ENCODE measurements around the gene NTSR1. TPM values are rescaled to one million over a fixed set of nuclear protein-coding genes. Genes with fewer than 3 reads are reported as not detected.
A peak's percentile ranks its signal among the peaks of the same experiment; 100 is the strongest.

NTSR1 gene
- total RNA-seq, 1 experiment from 2014 or later = 7.8 TPM

DNA sequence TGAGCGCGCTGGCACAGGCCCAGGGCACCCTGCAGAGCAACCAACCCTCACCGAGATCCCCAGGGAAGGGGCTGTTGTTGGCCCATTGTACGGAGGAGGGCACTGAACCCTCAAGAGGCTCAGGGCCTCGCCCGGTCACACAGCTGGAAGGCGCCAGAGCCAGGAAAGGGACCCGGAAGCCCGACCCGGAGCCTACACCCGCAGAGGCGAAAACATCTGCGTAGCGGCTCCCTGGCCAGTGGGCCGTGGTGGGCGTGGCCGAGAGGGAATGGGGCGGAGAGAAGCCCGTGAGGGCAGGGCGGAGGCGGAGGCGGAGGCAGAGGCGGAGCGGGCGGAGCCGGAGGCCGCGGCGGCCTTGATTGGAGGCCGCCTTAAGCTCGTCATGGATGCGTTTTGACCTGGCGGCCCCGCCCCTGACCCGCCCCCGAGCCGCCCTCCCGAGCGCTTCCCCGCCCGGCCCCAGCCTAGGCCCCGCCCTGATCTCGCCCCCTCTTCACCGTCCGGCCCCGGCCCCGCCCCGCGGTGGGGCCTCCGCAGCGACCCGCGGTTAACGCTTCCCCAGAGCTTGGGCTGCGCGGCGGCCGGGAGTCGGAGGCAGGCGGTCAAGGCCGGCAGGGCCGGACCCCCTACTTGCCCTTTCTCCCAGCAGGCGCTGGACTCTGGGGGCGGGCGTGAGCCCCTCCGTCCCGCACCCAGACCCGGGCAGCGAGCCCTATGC is 85.5 kb downstream of the NTSR1 start:
- peak overlapping the region; percentile 77 for H3K9ac ChIP-seq (ENCODE audit: low read length)
- ATAC-seq = peak; percentile 76
- POLR2A ChIA-PET (ENCODE audit: unreplicated experiment) = interaction anchor here (0.5 to 1.5 kb wide), 11 partner anchors 12 to 847 kb away, joined by 3 to 10 read pairs (median 5); no protein-coding TSS in a partner anchor

DNA sequence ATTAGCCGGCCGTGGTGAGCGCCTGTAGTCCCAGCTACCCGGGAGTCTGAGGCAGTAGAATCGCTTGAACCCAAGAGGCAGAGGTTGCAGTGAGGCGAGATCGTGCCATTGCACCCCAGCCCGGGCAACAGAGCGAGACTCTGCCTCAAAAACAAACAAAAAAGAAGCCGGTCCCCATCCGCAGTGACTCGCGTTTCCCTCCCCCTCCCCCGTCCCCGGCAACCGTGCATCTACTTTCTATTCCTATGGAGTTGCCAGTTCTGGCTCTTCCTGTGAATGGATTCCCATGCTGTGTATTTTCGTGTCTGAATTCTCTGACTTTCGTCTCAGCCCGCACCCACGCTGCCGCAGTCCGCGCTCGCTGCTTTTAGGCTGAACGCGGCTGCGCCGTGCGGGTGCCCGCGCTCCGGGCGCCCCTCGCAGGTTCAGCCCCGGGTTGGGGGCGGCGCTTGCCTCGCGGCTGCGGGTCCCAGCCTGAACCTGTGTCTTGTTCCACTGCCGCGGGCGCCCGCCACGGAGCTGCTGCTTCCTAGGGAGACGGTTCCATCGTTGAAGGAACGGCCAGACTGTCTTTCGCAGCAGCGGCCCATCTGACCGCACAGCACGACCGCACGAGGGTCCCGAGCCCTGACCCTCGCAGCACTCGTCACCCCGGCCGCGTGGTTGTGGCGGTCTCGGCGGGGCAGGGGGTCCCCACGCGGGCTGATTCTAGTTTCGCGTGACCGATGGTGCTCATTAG is 86.6 kb downstream of the NTSR1 start:
- Histone ChIP-seq H3K79me2 (ENCODE audit: low read length) (peaks cover 16% of the 10 kb centered on the region), H3K27me3 (ENCODE audit: low read length) (no peaks in the 10 kb centered on the region), H3K4me3 (ENCODE audit: low read length) (peak overlapping the region; percentile 72), H3K27ac (ENCODE audit: low read length) (peak overlapping the region; percentile 61), H2AFZ (ENCODE audit: low read length) (peak overlapping the region; percentile 81), H3F3A (ENCODE audit: low read length, unreplicated experiment) (no peaks in the 10 kb centered on the region), H3K9me3 (ENCODE audit: low read length) (no peaks in the 10 kb centered on the region), H3K36me3 (ENCODE audit: low read depth, low read length) (peaks cover 18% of the 10 kb centered on the region; the same call in 1 of the 2 replicates), H3K4me2 (ENCODE audit: low read length) (peak overlapping the region; percentile 96), H4K20me1 (ENCODE audit: low read length) (0 out of 2 replicates have a peak, but pooled peaks cover 8% of the 10 kb centered on the region), H3K4me1 (ENCODE audit: insufficient read depth, low read length) (peaks cover 39% of the 10 kb centered on the region), H3K9ac (ENCODE audit: low read length) (peak overlapping the region; percentile 77), H3K9me2 (replicated peaks; ENCODE audit: low read length) (no peaks in the 10 kb centered on the region)
- BruUV-seq (replicated peaks) = no TSS peak
- CTCF ChIA-PET = interaction anchor here (0.6 kb wide), 1 partner anchor 1070 kb away, joined by 4 read pairs; the partner anchor contains the start of gene TPD52L2
- no peak for TF ChIP-seq EZH2phosphoT487 (IDR thresholded peaks at IDR 0.05; ENCODE audit: borderline replicate concordance, low read length)
- TF ChIP-seq, protein P1, sequence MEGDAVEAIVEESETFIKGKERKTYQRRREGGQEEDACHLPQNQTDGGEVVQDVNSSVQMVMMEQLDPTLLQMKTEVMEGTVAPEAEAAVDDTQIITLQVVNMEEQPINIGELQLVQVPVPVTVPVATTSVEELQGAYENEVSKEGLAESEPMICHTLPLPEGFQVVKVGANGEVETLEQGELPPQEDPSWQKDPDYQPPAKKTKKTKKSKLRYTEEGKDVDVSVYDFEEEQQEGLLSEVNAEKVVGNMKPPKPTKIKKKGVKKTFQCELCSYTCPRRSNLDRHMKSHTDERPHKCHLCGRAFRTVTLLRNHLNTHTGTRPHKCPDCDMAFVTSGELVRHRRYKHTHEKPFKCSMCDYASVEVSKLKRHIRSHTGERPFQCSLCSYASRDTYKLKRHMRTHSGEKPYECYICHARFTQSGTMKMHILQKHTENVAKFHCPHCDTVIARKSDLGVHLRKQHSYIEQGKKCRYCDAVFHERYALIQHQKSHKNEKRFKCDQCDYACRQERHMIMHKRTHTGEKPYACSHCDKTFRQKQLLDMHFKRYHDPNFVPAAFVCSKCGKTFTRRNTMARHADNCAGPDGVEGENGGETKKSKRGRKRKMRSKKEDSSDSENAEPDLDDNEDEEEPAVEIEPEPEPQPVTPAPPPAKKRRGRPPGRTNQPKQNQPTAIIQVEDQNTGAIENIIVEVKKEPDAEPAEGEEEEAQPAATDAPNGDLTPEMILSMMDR (conservative IDR thresholded peaks at IDR 0.05; ENCODE audit: low read depth, low read length) = no peak
- TF ChIP-seq EZH2 (IDR thresholded peaks at IDR 0.05; ENCODE audit: low read length, unreplicated experiment) = no peak
- POLR2A ChIA-PET (ENCODE audit: unreplicated experiment) = interaction anchor here (0.5 to 1.5 kb wide), 2 partner anchors 91 to 143 kb away, joined by 10 to 11 read pairs; no protein-coding TSS in a partner anchor
- ATAC-seq (peak; percentile 3), DNase-seq (peak; percentile 57)
- intact Hi-C loops (cut with micrococcal nuclease) = loop anchor here (10.0 kb wide), 2 partner anchors 170 to 410 kb away; partner anchors contain the start of gene RPS21

More for the DNA sequence above, 85.5 kb downstream of the NTSR1 start:
- Histone ChIP-seq H3K79me2 (ENCODE audit: low read length) (peaks cover 16% of the 10 kb centered on the region), H3K27me3 (ENCODE audit: low read length) (no peaks in the 10 kb centered on the region), H3F3A (ENCODE audit: low read length, unreplicated experiment) (no peaks in the 10 kb centered on the region), H3K9me2 (replicated peaks; ENCODE audit: low read length) (no peaks in the 10 kb centered on the region), H4K20me1 (ENCODE audit: low read length) (0 out of 2 replicates have a peak, but pooled peaks cover 8% of the 10 kb centered on the region), H3K9me3 (ENCODE audit: low read length) (no peaks in the 10 kb centered on the region), H3K4me2 (ENCODE audit: low read length) (peak overlapping the region; percentile 96), H3K27ac (ENCODE audit: low read length) (peak overlapping the region; percentile 61), H3K36me3 (ENCODE audit: low read depth, low read length) (peaks cover 9% of the 10 kb centered on the region; the same call in 1 of the 2 replicates), H2AFZ (ENCODE audit: low read length) (peak overlapping the region; percentile 81), H3K4me1 (ENCODE audit: insufficient read depth, low read length) (peaks cover 39% of the 10 kb centered on the region), H3K4me3 (ENCODE audit: low read length) (peak overlapping the region; percentile 72)
- CTCF ChIA-PET = interaction anchor here (0.6 to 1.0 kb wide), 10 partner anchors 29 to 1071 kb away, joined by 3 to 7 read pairs (median 4); partner anchors contain the start of genes SLCO4A1 and TPD52L2
- TF ChIP-seq EZH2 (IDR thresholded peaks at IDR 0.05; ENCODE audit: low read length, unreplicated experiment) = no peak
- TF ChIP-seq, protein P1 (conservative IDR thresholded peaks at IDR 0.05; ENCODE audit: low read depth, low read length) = no peak
- no peak for TF ChIP-seq EZH2phosphoT487 (IDR thresholded peaks at IDR 0.05; ENCODE audit: borderline replicate concordance, low read length)
- intact Hi-C loops (cut with micrococcal nuclease) = loop anchor here (5.0 to 10.0 kb wide), 5 partner anchors 57 to 409 kb away; partner anchors contain the start of gene RPS21
- peak; percentile 97 for DNase-seq
- no TSS peak for BruUV-seq (replicated peaks)
